GM19452 (cell line): Measurements from ENCODE around the gene HDAC1.

Experiments used
- ATAC-seq: cut with Tn5 transposase; IDR thresholded peaks from one replicate; pipeline ENCODE4 v1.9.1; 2021; ENCODE audit not compliant: unreplicated experiment

The HDAC1 gene

GRCh38 chr1:32321712-32322291 lies 29.9 kb downstream of the HDAC1 start:
- no peak for ATAC-seq

- ATAC-seq, result no peak
Measured at GRCh38 chr1:32327204-32327603, 35.3 kb downstream of the HDAC1 start.

GRCh38 chr1:32329931-32330466 lies 38.1 kb downstream of the HDAC1 start:
- no peak for ATAC-seq

- no peak for ATAC-seq
Measured at GRCh38 chr1:32330558-32331151, 38.8 kb downstream of the HDAC1 start.

GRCh38 chr1:32331549-32331948 lies 39.7 kb downstream of the HDAC1 start:
- ATAC-seq, result no peak

GRCh38 chr1:32332290-32333079 lies 40.6 kb downstream of the HDAC1 start:
- ATAC-seq, result no peak

- no peak for ATAC-seq
Measured at GRCh38 chr1:32333251-32333963, 41.5 kb downstream of the HDAC1 start.

GRCh38 chr1:32334274-32334861 lies 42.5 kb downstream of the HDAC1 start:
- ATAC-seq, result no peak

- no peak for ATAC-seq
Measured at GRCh38 chr1:32334864-32335534, 43.1 kb downstream of the HDAC1 start.

- no peak for ATAC-seq
Measured at GRCh38 chr1:32335535-32335789, 43.6 kb downstream of the HDAC1 start.

GRCh38 chr1:32335790-32336590 lies 44.1 kb downstream of the HDAC1 start, which contains the start of gene MARCKSL1:
TSS of gene MARCKSL1 (minus strand) at chr1:32336233. CDS start at chr1:32336033, 200 bp downstream.
- ATAC-seq, result peak; percentile 36

GRCh38 chr1:32336591-32336932 lies 44.7 kb downstream of the HDAC1 start:
- no peak for ATAC-seq

- ATAC-seq, result no peak
Measured at GRCh38 chr1:32336963-32337675, 45.2 kb downstream of the HDAC1 start.

GRCh38 chr1:32337855-32338636 lies 46.2 kb downstream of the HDAC1 start:
- ATAC-seq, result no peak

- no peak for ATAC-seq
Measured at GRCh38 chr1:32338637-32339145, 46.8 kb downstream of the HDAC1 start.

- ATAC-seq, result no peak
Measured at GRCh38 chr1:32339363-32339978, 47.6 kb downstream of the HDAC1 start.

GRCh38 chr1:32341186-32341757 lies 49.4 kb downstream of the HDAC1 start:
- ATAC-seq, result no peak

- ATAC-seq, result no peak
Measured at GRCh38 chr1:32341971-32342370, 50.1 kb downstream of the HDAC1 start.
